GM18499 (cell line): ENCODE measurements around the gene ACKR4.
"Not testable (repeated sequence)": the region's sequence is repeated elsewhere in the genome, so short reads cannot be mapped to it uniquely, and the experiment has no call there.

Experiments used
- ATAC-seq: cut with Tn5 transposase; IDR thresholded peaks from one replicate; pipeline ENCODE4 v1.9.1; 2021; ENCODE audit warnings: moderate number of reproducible peaks; ENCODE audit not compliant: insufficient read depth, unreplicated experiment

The ACKR4 gene

DNA sequence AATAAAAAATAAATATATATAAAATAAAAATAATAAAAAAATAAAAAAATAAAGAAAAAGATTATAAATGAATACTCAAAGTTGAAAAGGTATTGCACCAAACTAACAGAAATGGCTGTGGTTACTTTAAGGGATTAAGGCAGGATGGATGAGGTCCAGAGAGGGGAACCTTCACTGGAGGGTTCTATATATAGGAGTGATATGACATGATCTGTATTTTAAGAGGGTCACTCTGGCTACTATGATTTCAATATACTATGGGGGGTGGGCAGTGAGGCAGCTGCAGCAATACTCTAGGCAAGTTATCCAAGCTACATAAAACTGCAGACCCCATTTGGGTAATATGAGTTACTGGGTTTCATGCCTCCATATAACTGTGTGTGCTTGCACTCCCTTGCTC, 38.0 kb downstream of the ACKR4 start:
- ATAC-seq: no peak

DNA sequence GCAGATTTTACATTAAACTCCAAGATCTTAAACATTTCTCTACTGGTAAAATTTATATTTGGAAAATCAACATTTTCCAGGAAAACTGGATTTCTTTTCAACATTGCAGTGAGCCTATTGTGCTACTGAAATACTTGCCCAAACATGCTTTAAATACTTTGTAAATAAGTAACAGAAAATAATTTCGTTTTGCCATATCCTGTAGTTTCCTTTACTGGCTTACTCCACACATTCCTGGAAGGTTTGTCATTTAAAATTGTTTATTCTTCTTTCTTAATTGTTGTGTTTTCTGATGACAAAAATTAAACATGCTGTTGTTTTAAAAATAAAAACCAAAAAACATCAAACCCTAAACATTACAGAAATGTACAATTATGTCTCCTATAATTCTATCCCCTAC, 40.5 kb downstream of the ACKR4 start:
- ATAC-seq: no peak

DNA sequence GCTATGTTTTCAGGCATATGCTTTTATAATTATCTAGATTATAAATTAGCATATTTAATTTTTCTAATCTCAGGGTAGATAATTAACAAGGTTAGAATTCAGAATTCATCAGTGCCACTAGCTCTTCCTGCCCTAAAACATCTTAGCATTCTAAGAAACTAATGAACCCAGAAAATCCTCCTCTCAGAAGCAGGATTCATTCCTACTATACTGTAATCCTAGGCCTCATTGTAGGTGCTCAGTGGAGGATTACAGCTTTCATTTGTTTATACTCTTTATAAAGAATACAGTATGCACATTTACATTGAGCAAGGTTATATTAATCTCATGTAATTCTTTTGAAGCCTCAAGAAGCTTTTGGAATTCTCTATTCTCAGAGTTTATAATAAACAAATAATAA, 41.6 kb downstream of the ACKR4 start:
- no peak for ATAC-seq

DNA sequence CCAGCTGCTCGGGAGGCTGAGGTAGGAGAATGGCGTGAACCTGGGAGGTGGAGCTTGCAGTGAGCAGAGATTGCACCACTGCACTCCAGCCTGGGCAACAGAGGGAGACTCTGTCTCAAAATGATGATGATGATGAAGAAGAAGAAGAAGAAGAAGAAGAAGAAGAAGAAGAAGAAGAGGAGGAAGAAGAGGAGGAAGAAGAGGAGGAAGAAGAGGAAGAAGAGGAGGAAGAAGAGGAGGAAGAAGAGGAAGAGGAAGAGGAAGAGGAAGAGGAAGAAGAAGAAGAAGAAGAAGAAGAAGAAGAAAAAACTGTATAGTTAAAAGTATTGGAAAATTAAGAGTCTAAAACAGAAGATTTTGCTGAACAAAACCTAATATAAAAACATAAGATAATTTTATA, 44.4 kb downstream of the ACKR4 start:
- ATAC-seq: not testable (repeated sequence)

DNA sequence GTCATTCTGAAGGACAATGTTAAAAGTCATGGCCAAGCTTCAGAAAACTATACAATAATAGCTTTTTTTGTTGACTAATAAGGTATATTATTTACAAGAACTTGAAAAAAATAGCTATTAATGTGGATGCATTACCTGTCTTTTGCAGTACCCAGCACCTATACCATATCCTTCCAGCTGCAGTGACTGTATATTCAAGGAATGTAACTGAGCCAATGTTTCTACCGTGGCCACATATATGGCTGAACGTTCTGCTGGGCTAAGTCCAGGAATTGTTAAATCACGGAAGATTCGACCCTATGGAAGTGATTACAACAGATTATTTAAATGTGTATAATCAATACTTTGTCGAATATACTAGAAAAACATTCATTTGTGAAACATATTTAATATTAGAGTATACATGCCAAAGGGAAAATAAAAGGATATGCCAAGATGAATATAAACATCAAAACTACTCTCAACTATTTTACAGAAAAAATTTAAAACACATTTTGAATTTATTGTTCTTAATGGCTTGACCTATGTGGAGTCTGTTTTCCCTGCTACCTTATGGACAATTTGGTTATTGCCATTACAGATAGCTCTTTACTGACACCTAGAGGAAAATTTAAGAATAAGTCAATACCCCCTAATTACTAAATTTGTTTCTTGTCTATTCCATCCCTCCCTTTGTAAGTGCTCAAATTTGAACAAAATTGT, 44.9 kb downstream of the ACKR4 start:
- ATAC-seq: no peak

DNA sequence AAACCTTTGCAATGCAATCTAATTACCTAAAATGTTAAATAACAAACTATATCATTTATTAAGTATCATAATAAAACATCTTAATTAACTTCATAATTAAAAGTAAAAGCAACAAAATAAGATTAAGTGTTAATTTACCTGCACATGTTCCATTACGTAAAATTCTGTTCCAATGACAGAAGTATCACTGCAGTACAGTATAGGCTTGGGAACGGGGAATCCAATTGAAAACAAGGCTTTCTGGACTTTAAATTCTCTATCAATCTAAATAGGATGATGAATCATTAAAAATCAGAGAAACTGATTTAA, 45.4 kb downstream of the ACKR4 start:
- ATAC-seq: no peak

DNA sequence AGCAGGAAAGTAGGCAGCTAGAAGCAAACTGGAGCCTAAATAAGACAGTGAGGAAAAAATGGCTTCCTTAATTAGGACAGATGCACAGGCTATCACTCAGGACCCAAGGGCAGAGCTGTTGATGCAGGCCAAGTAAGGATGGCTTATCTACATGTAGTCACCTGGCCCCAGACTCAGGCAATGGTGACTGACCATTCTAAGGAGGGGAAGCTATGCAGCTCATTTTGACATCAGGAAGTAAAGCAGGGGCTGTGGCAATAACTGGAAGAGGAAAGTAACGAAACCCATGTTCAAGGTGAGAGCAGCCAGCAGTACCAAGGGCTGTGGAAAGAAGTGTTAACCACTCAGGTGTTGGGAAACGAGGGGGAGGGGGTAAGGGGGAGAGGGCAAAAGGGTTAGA, 46.3 kb downstream of the ACKR4 start:
- no peak for ATAC-seq

DNA sequence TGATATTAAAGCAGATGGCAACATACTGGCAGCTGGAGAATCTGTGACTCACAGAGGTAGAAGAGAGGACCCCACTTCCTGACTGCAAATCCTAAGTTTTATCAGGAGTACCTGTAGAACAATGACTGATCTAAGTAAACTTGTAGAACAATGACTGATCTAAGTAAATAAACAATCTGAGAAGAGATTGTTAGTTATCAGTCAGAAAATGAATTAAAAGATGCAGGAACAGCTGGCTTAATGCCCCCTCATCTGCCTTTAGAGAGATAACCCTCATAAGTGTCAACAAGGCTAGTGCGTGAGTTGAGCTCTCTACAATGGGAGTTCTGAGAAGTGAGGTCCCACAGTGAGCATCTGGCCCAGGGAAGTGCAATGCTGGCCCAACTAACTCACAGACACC, 48.0 kb downstream of the ACKR4 start:
- no peak for ATAC-seq

DNA sequence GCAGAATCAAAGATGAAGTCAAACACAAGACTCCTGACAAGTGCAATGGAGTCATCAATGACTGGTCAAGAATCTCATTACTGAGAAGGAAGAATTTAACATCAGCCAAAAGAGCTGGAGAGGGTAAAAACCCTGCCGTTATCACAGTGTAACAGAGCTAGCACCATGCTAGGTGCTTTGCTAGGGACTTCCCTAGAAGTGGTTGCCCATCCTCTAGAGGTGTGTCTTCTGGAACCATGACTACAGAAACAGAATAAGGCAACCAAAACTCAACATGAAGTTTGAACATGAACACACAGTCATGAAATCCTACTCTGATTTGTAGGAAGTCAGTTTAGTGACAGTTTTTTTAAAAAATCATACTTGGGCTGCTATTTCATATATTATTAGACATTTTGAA, 53.1 kb downstream of the ACKR4 start:
- ATAC-seq: no peak
